GM21717 (cell line): Measurements from ENCODE around the gene TP53TG5.

Source experiments
- ATAC-seq: cut with Tn5 transposase; IDR thresholded peaks from one replicate; pipeline ENCODE4 v1.9.1; 2021; ENCODE audit warnings: mild to moderate bottlenecking, moderate library complexity; ENCODE audit not compliant: unreplicated experiment

The TP53TG5 gene

GRCh38 chr20:45336530-45337366, 41.4 kb downstream of the TP53TG5 start:
- no peak for ATAC-seq

- no peak for ATAC-seq
Measured at GRCh38 chr20:45330476-45330875, 47.6 kb downstream of the TP53TG5 start.

GRCh38 chr20:45329497-45330319, 48.4 kb downstream of the TP53TG5 start:
- ATAC-seq, result no peak

GRCh38 chr20:45328451-45328850, 49.7 kb downstream of the TP53TG5 start:
- no peak for ATAC-seq

- ATAC-seq, result no peak
Measured at GRCh38 chr20:45325371-45325770, 52.8 kb downstream of the TP53TG5 start.

- ATAC-seq, result no peak
Measured at GRCh38 chr20:45323731-45324130, 54.4 kb downstream of the TP53TG5 start.

- no peak for ATAC-seq
Measured at GRCh38 chr20:45322952-45323383, 55.2 kb downstream of the TP53TG5 start.
